Erythroblast (primary cell): ENCODE data around the gene METRN.

Experiments
- DNase-seq, 2 experiments: peaks; one replicate each; lab custom pipeline; 2025; lab: John Stamatoyannopoulos, UW
- GATA1 ChIP-seq: IDR thresholded peaks from 2 replicates; pipeline ENCODE4 v1.6.1; 2011; ENCODE audit warnings: low read depth, mild to moderate bottlenecking, control low read depth, low read length, moderate library complexity
- POLR2A ChIP-seq: IDR thresholded peaks from 2 replicates; pipeline ENCODE4 v1.6.1; 2011; ENCODE audit warnings: mild to moderate bottlenecking, low read length

The METRN gene

GRCh38 chr16:724188-725040 is 9.5 kb downstream of the METRN start:
- TF ChIP-seq POLR2A (no peak), GATA1 (no peak)

GRCh38 chr16:725041-725376 is 10.1 kb downstream of the METRN start:
- no peak for DNase-seq
- TF ChIP-seq POLR2A (no peak), GATA1 (no peak)

More at GRCh38 chr16:724188-725040, 9.5 kb downstream of the METRN start:
- no peak for DNase-seq

- TF ChIP-seq POLR2A (no peak), GATA1 (no peak)
- DNase-seq = no peak
Measured at GRCh38 chr16:725463-726187, 10.7 kb downstream of the METRN start.

GRCh38 chr16:726188-726437 is 11.2 kb downstream of the METRN start:
- no peak for TF ChIP-seq GATA1
- TF ChIP-seq POLR2A = no peak
- no peak for DNase-seq

GRCh38 chr16:726438-727290 is 11.7 kb downstream of the METRN start, which contains the start of the genes CCDC78 and HAGHL:
TSS of gene CCDC78 (minus strand) at chr16:726443. CDS start at chr16:726367, 76 bp downstream.
TSS of gene HAGHL (plus strand) at chr16:727106. CDS start at chr16:727510, 404 bp downstream.
- DNase-seq = peak; percentile 74 to 75

GRCh38 chr16:727291-727977 is 12.5 kb downstream of the METRN start:
- peak; percentile 69 to 77 for DNase-seq
- no peak for TF ChIP-seq POLR2A
- no peak for TF ChIP-seq GATA1

More at GRCh38 chr16:726438-727290, 11.7 kb downstream of the METRN start, which contains the start of the genes CCDC78 and HAGHL:
- no peak for TF ChIP-seq POLR2A
- TF ChIP-seq GATA1 = no peak

- DNase-seq = peak; percentile 80 to 85
- TF ChIP-seq POLR2A (no peak), GATA1 (no peak)
Measured at GRCh38 chr16:728131-728889, 13.4 kb downstream of the METRN start.

GRCh38 chr16:728890-729744 is 14.2 kb downstream of the METRN start:
- TF ChIP-seq POLR2A (no peak), GATA1 (no peak)
- DNase-seq = no peak

GRCh38 chr16:729768-730665 is 15.1 kb downstream of the METRN start:
- DNase-seq = no peak

GRCh38 chr16:730666-731509 is 16.0 kb downstream of the METRN start:
- no peak for DNase-seq
- no peak for TF ChIP-seq GATA1
- TF ChIP-seq POLR2A = no peak

More at GRCh38 chr16:729768-730665, 15.1 kb downstream of the METRN start:
- TF ChIP-seq GATA1 (no peak), POLR2A (peak; percentile 25)
